Trophoblast cell (in vitro differentiated cells and primary cell): Measurements from ENCODE around the gene SUDS3.

Experiments used
- DNase-seq, 2 donors: peaks; one replicate each; pipeline ENCODE4 v3.0.0-alpha.2; 2016
- H2AFZ ChIP-seq: 2 replicates; pipeline ENCODE4 v1.6.1; 2013; ENCODE audit warnings: low read length, moderate library complexity, mild to moderate bottlenecking; ENCODE audit not compliant: insufficient read depth, poor library complexity
- H2AK5ac ChIP-seq: 2 replicates; pipeline ENCODE4 v1.6.1; 2013; ENCODE audit warnings: mild to moderate bottlenecking, low read length
- H2BK120ac ChIP-seq: 2 replicates; pipeline ENCODE4 v1.6.1; 2013; ENCODE audit warnings: low read length, mild to moderate bottlenecking, moderate library complexity; ENCODE audit not compliant: insufficient read depth, poor library complexity
- H2BK12ac ChIP-seq: 2 replicates; pipeline ENCODE4 v1.6.1; 2013; ENCODE audit warnings: mild to moderate bottlenecking, low read length, moderate library complexity
- H2BK5ac ChIP-seq: 2 replicates; pipeline ENCODE4 v1.6.1; 2013; ENCODE audit warnings: low read length, low read depth, moderate library complexity, mild to moderate bottlenecking; ENCODE audit not compliant: poor library complexity
- H3K14ac ChIP-seq: 2 replicates; pipeline ENCODE4 v1.6.1; 2013; ENCODE audit warnings: mild to moderate bottlenecking, low read length
- H3K18ac ChIP-seq: 2 replicates; pipeline ENCODE4 v1.6.1; 2013; ENCODE audit warnings: mild to moderate bottlenecking, low read length
- H3K23ac ChIP-seq: 2 replicates; pipeline ENCODE4 v1.6.1; 2013; ENCODE audit warnings: low read length
- H3K27ac ChIP-seq: 2 replicates; pipeline ENCODE4 v1.5.1; 2013; ENCODE audit warnings: low read depth, mild to moderate bottlenecking, inconsistent platforms, low read length, moderate library complexity
- H3K27me3 ChIP-seq: 2 replicates; pipeline ENCODE4 v1.6.1; 2013; ENCODE audit warnings: inconsistent platforms, mild to moderate bottlenecking, low read length, moderate library complexity; ENCODE audit not compliant: insufficient read depth
- H3K36me3 ChIP-seq, 2 experiments: 1 replicate in 1 of 2; 2 replicates in 1 of 2; pipeline ENCODE4 v1.6.1; 2013; ENCODE audit warnings: low read length in 2 of 2, mild to moderate bottlenecking in 2 of 2, moderate library complexity in 1 of 2; ENCODE audit not compliant: insufficient read depth in 2 of 2, control insufficient read depth in 1 of 2
- H3K4ac ChIP-seq: 2 replicates; pipeline ENCODE4 v1.6.1; 2013; ENCODE audit warnings: low read depth, mild to moderate bottlenecking, low read length, moderate library complexity
- H3K4me1 ChIP-seq, 2 experiments: 1 replicate in 1 of 2; 2 replicates in 1 of 2; pipeline ENCODE4 v1.6.1; 2013; ENCODE audit warnings: low read length in 2 of 2, mild to moderate bottlenecking in 2 of 2, moderate library complexity in 1 of 2; ENCODE audit not compliant: insufficient read depth in 2 of 2, control insufficient read depth in 1 of 2
- H3K4me2 ChIP-seq: 2 replicates; pipeline ENCODE4 v1.6.1; 2013; ENCODE audit warnings: inconsistent platforms, mild to moderate bottlenecking, low read length, moderate library complexity
- H3K4me3 ChIP-seq: 2 replicates; pipeline ENCODE4 v1.5.1; 2013; ENCODE audit warnings: mild to moderate bottlenecking, low read depth, low read length, inconsistent platforms
- H3K79me1 ChIP-seq: one replicate; pipeline ENCODE4 v1.6.1; 2013; ENCODE audit warnings: low read length
- H3K79me2 ChIP-seq: 2 replicates; pipeline ENCODE4 v1.6.1; 2013; ENCODE audit warnings: low read length, mild to moderate bottlenecking; ENCODE audit not compliant: control insufficient read depth, insufficient read depth, poor library complexity
- H3K9ac ChIP-seq: 2 replicates; pipeline ENCODE4 v1.6.1; 2013; ENCODE audit warnings: mild to moderate bottlenecking, low read length
- H3K9me3 ChIP-seq: 2 replicates; pipeline ENCODE4 v1.6.1; 2013; ENCODE audit warnings: low read depth, mild to moderate bottlenecking, control low read depth, inconsistent platforms, low read length; ENCODE audit not compliant: insufficient read depth
- H4K12ac ChIP-seq: 2 replicates; pipeline ENCODE4 v1.6.1; 2013; ENCODE audit warnings: low read depth, mild to moderate bottlenecking, low read length, moderate library complexity
- H4K8ac ChIP-seq: 2 replicates; pipeline ENCODE4 v1.6.1; 2013; ENCODE audit warnings: low read depth, mild to moderate bottlenecking, low read length, moderate library complexity
- H4K91ac ChIP-seq: one replicate; pipeline ENCODE4 v1.6.1; 2013; ENCODE audit warnings: low read depth, mild to moderate bottlenecking, low read length, moderate library complexity
- WGBS: extraction: QIAGEN DNeasy Blood & Tissue Kit; methylation state at CpG from one replicate; pipeline ENCODE4 v1.1.7; 2013; ENCODE audit warnings: missing lambda C conversion rate; ENCODE audit not compliant: insufficient read length, insufficient coverage; ENCODE audit errors: extremely low coverage; 5-methylcytosine and 5-hydroxymethylcytosine counted together

Gene SUDS3

GRCh38 chr12:118391424-118391823 is 15.1 kb downstream of the SUDS3 start:
- Histone ChIP-seq H3K36me3 (peaks cover 26 to 62% of the 10 kb centered on the region in 2 experiments), H3K23ac (no peak overlapping the region), H2BK5ac (no peak overlapping the region), H2BK12ac (no peak overlapping the region), H3K4me2 (no peak overlapping the region), H3K9ac (no peak overlapping the region), H2AFZ (no peak overlapping the region), H3K14ac (no peak overlapping the region), H3K4ac (no peak overlapping the region), H3K79me2 (no peaks in the 10 kb centered on the region), H4K8ac (no peak overlapping the region), H3K4me1 (no peaks in the 10 kb centered on the region), H3K79me1 (no peaks in the 10 kb centered on the region), H3K18ac (no peak overlapping the region), H4K12ac (no peak overlapping the region), H4K91ac (no peak overlapping the region), H2AK5ac (no peak overlapping the region), H3K27ac (no peak overlapping the region), H3K9me3 (no peaks in the 10 kb centered on the region), H3K27me3 (no peaks in the 10 kb centered on the region), H2BK120ac (no peak overlapping the region), H3K4me3 (no peak overlapping the region)
- no CpG with 5 or more reads among the region's 2 CpGs for WGBS
- no peak for DNase-seq

GRCh38 chr12:118391836-118392235 is 15.5 kb downstream of the SUDS3 start:
- no peak overlapping the region for H4K91ac ChIP-seq
- no peak for DNase-seq
- no peak overlapping the region for H2BK5ac ChIP-seq
- no peaks in the 10 kb centered on the region for H3K9me3 ChIP-seq
- whole genome bisulfite sequencing, result no CpG with 5 or more reads among the region's 1 CpG
- no peak overlapping the region for H2BK12ac ChIP-seq
- H3K9ac ChIP-seq, result no peak overlapping the region
- H2AK5ac ChIP-seq, result no peak overlapping the region
- H3K36me3 ChIP-seq, result peaks cover 25 to 61% of the 10 kb centered on the region in 2 experiments
- no peaks in the 10 kb centered on the region for H3K4me1 ChIP-seq
- H3K79me1 ChIP-seq, result no peaks in the 10 kb centered on the region
- H2BK120ac ChIP-seq, result no peak overlapping the region
- H3K4me3 ChIP-seq, result no peak overlapping the region
- no peak overlapping the region for H4K12ac ChIP-seq
- no peak overlapping the region for H3K14ac ChIP-seq
- no peaks in the 10 kb centered on the region for H3K79me2 ChIP-seq
- no peak overlapping the region for H2AFZ ChIP-seq
- no peak overlapping the region for H3K4ac ChIP-seq
- H3K27me3 ChIP-seq, result no peaks in the 10 kb centered on the region
- H3K4me2 ChIP-seq, result no peak overlapping the region
- H3K18ac ChIP-seq, result no peak overlapping the region
- H3K23ac ChIP-seq, result no peak overlapping the region
- no peak overlapping the region for H3K27ac ChIP-seq
- no peak overlapping the region for H4K8ac ChIP-seq

GRCh38 chr12:118397708-118398440 is 21.5 kb downstream of the SUDS3 start:
- H3K4ac ChIP-seq, result no peak overlapping the region
- H3K4me1 ChIP-seq, result no peaks in the 10 kb centered on the region
- WGBS, result no CpG with 5 or more reads among the region's 10 CpGs
- H3K36me3 ChIP-seq, result peaks cover 21 to 51% of the 10 kb centered on the region in 2 experiments
- H3K23ac ChIP-seq, result no peak overlapping the region
- H2BK12ac ChIP-seq, result no peak overlapping the region
- H3K4me2 ChIP-seq, result no peak overlapping the region
- no peak overlapping the region for H3K18ac ChIP-seq
- no peak overlapping the region for H2AK5ac ChIP-seq
- no peak overlapping the region for H2BK5ac ChIP-seq
- no peaks in the 10 kb centered on the region for H3K79me2 ChIP-seq
- H3K9me3 ChIP-seq, result no peaks in the 10 kb centered on the region
- no peaks in the 10 kb centered on the region for H3K27me3 ChIP-seq
- H3K14ac ChIP-seq, result no peak overlapping the region
- H4K12ac ChIP-seq, result no peak overlapping the region
- H3K79me1 ChIP-seq, result no peaks in the 10 kb centered on the region
- H3K9ac ChIP-seq, result no peak overlapping the region
- no peak overlapping the region for H3K4me3 ChIP-seq
- no peak overlapping the region for H4K8ac ChIP-seq
- no peak overlapping the region for H3K27ac ChIP-seq
- H2AFZ ChIP-seq, result no peak overlapping the region
- no peak overlapping the region for H4K91ac ChIP-seq
- no peak overlapping the region for H2BK120ac ChIP-seq
- DNase-seq, result no peak

GRCh38 chr12:118398524-118398923 is 22.2 kb downstream of the SUDS3 start:
- Histone ChIP-seq H3K36me3 (peaks cover 23 to 54% of the 10 kb centered on the region in 2 experiments), H3K27me3 (no peaks in the 10 kb centered on the region), H3K4me3 (no peak overlapping the region), H4K8ac (no peak overlapping the region), H2AK5ac (no peak overlapping the region), H3K23ac (no peak overlapping the region), H2BK120ac (no peak overlapping the region), H4K12ac (no peak overlapping the region), H3K79me2 (no peaks in the 10 kb centered on the region), H3K4me2 (no peak overlapping the region), H2BK12ac (no peak overlapping the region), H3K4me1 (no peaks in the 10 kb centered on the region), H3K9ac (no peak overlapping the region), H3K14ac (no peak overlapping the region), H3K9me3 (no peaks in the 10 kb centered on the region), H3K27ac (no peak overlapping the region), H3K79me1 (no peaks in the 10 kb centered on the region), H4K91ac (no peak overlapping the region), H3K4ac (no peak overlapping the region), H2BK5ac (no peak overlapping the region), H2AFZ (no peak overlapping the region), H3K18ac (no peak overlapping the region)
- WGBS, result no CpG with 5 or more reads among the region's 2 CpGs
- no peak for DNase-seq
